ENCODE measurements around the gene ENOX1.

ENOX1 gene

DNA sequence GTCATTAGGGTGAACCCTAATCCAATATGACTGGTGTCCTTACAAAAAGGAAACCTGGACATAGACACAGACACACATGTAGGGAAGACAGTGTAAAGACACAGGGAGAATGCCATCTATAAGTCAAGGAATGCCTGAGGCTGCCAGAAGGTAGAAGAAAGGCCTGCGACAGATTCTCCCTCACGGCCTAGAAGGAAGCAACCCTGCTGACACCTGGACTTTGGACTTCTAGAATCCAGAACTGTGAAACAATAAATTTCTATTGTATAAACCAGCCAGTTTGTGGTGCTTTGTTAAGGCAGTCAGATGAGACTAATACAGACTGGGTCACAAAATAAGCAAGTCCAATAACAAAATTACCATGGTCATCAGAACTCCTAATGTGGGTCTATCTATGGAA lies 120.4 kb downstream of the ENOX1 start:
- TF ChIP-seq FOXP2 (optimal IDR thresholded peaks at IDR 0.05; ENCODE audit: borderline replicate concordance, extremely low read depth, extremely low read length, insufficient read depth) (no peak), SIN3A (IDR thresholded peaks at IDR 0.05; ENCODE audit: borderline replicate concordance, insufficient read depth, low read length) (no peak), POLR2AphosphoS5 (IDR thresholded peaks at IDR 0.05; ENCODE audit: low read depth, low read length) (no peak), TAF1 (IDR thresholded peaks at IDR 0.05; ENCODE audit: borderline replicate concordance, insufficient read depth, low read length) (no peak)
- TF ChIP-seq, protein P1, sequence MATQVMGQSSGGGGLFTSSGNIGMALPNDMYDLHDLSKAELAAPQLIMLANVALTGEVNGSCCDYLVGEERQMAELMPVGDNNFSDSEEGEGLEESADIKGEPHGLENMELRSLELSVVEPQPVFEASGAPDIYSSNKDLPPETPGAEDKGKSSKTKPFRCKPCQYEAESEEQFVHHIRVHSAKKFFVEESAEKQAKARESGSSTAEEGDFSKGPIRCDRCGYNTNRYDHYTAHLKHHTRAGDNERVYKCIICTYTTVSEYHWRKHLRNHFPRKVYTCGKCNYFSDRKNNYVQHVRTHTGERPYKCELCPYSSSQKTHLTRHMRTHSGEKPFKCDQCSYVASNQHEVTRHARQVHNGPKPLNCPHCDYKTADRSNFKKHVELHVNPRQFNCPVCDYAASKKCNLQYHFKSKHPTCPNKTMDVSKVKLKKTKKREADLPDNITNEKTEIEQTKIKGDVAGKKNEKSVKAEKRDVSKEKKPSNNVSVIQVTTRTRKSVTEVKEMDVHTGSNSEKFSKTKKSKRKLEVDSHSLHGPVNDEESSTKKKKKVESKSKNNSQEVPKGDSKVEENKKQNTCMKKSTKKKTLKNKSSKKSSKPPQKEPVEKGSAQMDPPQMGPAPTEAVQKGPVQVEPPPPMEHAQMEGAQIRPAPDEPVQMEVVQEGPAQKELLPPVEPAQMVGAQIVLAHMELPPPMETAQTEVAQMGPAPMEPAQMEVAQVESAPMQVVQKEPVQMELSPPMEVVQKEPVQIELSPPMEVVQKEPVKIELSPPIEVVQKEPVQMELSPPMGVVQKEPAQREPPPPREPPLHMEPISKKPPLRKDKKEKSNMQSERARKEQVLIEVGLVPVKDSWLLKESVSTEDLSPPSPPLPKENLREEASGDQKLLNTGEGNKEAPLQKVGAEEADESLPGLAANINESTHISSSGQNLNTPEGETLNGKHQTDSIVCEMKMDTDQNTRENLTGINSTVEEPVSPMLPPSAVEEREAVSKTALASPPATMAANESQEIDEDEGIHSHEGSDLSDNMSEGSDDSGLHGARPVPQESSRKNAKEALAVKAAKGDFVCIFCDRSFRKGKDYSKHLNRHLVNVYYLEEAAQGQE (IDR thresholded peaks at IDR 0.05; ENCODE audit: insufficient read depth in 1 of 2, low read depth in 2 of 2, low read length in 2 of 2): no peak

DNA sequence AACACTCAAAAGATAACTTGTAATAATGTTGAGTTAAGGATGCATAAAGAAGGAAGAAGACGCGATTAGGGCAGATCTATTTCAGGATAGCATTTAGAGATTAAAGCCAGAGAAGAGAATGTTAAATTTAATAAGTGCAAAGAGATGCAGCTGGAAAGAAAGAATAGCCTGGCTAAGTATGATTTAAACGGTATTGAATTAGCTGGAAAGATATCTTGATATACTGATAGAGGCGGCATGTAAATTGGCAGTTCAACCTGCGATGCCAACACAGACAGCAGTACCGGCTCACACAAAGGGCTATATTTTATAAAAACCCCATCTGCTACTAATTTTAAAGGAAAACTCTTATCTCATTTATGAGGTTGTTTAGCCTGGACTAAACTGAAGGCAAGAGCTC lies 121.4 kb downstream of the ENOX1 start:
- TF ChIP-seq FOXP2 (optimal IDR thresholded peaks at IDR 0.05; ENCODE audit: borderline replicate concordance, extremely low read depth, extremely low read length, insufficient read depth) (no peak), POLR2AphosphoS5 (IDR thresholded peaks at IDR 0.05; ENCODE audit: low read depth, low read length) (no peak), SIN3A (IDR thresholded peaks at IDR 0.05; ENCODE audit: borderline replicate concordance, insufficient read depth, low read length) (no peak), TAF1 (IDR thresholded peaks at IDR 0.05; ENCODE audit: borderline replicate concordance, insufficient read depth, low read length) (no peak)
- TF ChIP-seq, protein P1 (IDR thresholded peaks at IDR 0.05; ENCODE audit: insufficient read depth in 1 of 2, low read depth in 2 of 2, low read length in 2 of 2): no peak

DNA sequence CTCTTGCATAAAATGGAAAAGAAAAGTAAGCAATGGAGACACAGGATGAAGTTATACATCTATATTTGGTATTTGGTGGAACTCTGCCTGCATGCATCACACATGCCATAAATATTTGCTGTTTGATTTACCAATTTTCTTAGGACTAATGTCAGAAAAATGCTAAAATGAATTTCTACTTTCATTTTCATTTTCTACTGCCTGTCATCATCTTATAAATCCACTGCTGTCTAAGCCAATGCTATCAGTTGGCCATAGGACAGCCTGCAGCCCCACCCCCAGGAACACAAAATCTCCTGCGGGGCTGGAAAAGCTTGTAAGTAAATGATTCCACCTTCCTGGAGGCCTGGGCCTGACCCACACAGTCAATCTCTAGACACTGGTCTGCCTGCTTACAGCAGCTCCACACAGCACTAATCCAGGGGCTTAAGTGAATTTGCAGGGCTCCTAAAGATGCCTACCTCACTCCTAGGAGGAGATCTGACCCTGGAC lies 122.0 kb downstream of the ENOX1 start:
- TF ChIP-seq FOXP2 (optimal IDR thresholded peaks at IDR 0.05; ENCODE audit: borderline replicate concordance, extremely low read depth, extremely low read length, insufficient read depth): no peak
- TF ChIP-seq POLR2AphosphoS5 (IDR thresholded peaks at IDR 0.05; ENCODE audit: low read depth, low read length): no peak
- TF ChIP-seq, protein P1 (IDR thresholded peaks at IDR 0.05; ENCODE audit: insufficient read depth in 1 of 2, low read depth in 2 of 2, low read length in 2 of 2): no peak
- no peak for TF ChIP-seq SIN3A (IDR thresholded peaks at IDR 0.05; ENCODE audit: borderline replicate concordance, insufficient read depth, low read length)
- no peak for TF ChIP-seq TAF1 (IDR thresholded peaks at IDR 0.05; ENCODE audit: borderline replicate concordance, insufficient read depth, low read length)

DNA sequence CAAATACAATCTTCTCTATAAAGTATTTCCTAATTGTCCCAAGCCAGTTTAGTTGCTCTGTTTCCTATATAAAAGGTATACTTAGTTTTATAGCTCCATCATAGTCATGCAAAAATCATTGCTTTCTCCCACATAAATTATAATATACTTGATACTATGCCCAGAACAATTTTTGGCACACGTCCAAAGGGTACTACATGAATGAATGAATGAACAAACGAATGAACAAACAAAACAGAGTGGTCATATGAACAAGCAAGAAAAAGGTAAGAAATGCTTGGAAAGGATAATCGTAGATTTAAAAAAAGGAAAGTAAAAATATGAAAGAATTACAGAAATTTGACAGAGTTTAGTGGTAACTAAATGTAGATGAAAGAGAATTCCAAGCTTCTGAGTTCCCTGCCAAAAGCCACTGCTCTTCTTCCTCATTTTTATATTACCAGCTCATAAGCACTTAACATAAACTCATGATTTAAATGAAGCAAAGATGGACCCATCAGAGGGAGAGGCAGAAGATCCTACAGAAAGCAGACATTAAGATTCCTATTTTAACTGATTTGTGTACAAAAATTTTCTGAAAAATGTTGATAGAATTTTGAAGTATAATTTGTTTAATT lies 123.2 kb downstream of the ENOX1 start:
- no peak for TF ChIP-seq POLR2AphosphoS5 (IDR thresholded peaks at IDR 0.05; ENCODE audit: low read depth, low read length)
- TF ChIP-seq, protein P1 (IDR thresholded peaks at IDR 0.05; ENCODE audit: insufficient read depth in 1 of 2, low read depth in 2 of 2, low read length in 2 of 2): no peak
- TF ChIP-seq SIN3A (IDR thresholded peaks at IDR 0.05; ENCODE audit: borderline replicate concordance, insufficient read depth, low read length): no peak
- TF ChIP-seq TAF1 (IDR thresholded peaks at IDR 0.05; ENCODE audit: borderline replicate concordance, insufficient read depth, low read length): no peak
- no peak for TF ChIP-seq FOXP2 (optimal IDR thresholded peaks at IDR 0.05; ENCODE audit: borderline replicate concordance, extremely low read depth, extremely low read length, insufficient read depth)

All from PFSK-1 (cell line).